ENCODE measurements around the gene TBC1D2B. TPM values are rescaled to one million over a fixed set of nuclear protein-coding genes. Genes with fewer than 3 reads are reported as not detected.

TBC1D2B gene
- total and polyA plus RNA-seq, 5 donors from 2014 or later = 12.2 to 117 (median 17.6) TPM

DNA sequence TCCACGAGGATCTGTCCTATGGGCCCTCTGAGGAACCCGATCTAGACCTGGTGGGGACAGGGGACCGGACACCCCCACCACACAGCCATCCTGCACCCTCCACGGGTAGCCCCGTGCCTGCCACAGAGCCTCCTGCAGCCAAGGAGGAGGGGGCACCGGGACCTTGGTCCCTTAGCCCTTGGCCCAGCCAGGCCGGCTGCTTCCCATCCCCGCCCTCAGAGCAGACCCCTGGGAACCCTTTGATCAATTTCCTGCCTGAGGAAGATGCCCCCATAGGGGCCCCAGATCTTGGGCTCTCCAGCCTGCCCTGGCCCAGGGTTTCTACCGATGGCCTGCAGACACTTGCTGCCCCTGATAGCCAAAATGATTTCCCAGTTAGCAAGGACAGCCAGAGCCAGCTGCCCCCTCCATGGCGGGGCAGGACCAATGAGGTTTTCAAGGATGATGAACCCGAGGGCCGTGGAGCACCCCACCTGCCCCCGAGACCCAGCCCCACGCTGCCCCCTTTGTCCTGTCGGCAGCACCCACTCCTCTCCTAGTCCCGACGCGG lies 91.5 kb downstream of the TBC1D2B start:
- no peak for DNase-seq
- H3K9me3 ChIP-seq (ENCODE audit: control insufficient read depth in 2 of 2, low read length in 2 of 2) = no peaks in the 10 kb centered on the region
- no peak overlapping the region for H3K27ac Mint-ChIP-seq
- H3K27ac ChIP-seq (ENCODE audit: insufficient read depth, low read length, poor library complexity, severe bottlenecking) = no peak overlapping the region
- no peaks in the 10 kb centered on the region for H3K36me3 ChIP-seq (ENCODE audit: control insufficient read depth, insufficient read depth, low read length)
- peaks cover 0 to 2% (median 0%) of the 10 kb centered on the region in 7 donors for H3K9me3 Mint-ChIP-seq
- peaks cover 0 to 18% (median 4%) of the 10 kb centered on the region in 4 donors for H3K4me1 Mint-ChIP-seq
- H3K36me3 Mint-ChIP-seq = no peaks in the 10 kb centered on the region
- no peak overlapping the region for H3K4me3 Mint-ChIP-seq
- no peak overlapping the region for H3K4me3 ChIP-seq (ENCODE audit: low read depth, low read length)
- ATAC-seq (ENCODE audit: low read depth in 2 of 2) = no peak
- peaks cover 12% of the 10 kb centered on the region for H3K4me1 ChIP-seq (ENCODE audit: control insufficient read depth, insufficient read depth, low read length, poor library complexity, severe bottlenecking)
- H3K27me3 ChIP-seq (ENCODE audit: control insufficient read depth, insufficient read depth, low read length) = no peaks in the 10 kb centered on the region
- no peaks in the 10 kb centered on the region for H3K27me3 Mint-ChIP-seq

DNA sequence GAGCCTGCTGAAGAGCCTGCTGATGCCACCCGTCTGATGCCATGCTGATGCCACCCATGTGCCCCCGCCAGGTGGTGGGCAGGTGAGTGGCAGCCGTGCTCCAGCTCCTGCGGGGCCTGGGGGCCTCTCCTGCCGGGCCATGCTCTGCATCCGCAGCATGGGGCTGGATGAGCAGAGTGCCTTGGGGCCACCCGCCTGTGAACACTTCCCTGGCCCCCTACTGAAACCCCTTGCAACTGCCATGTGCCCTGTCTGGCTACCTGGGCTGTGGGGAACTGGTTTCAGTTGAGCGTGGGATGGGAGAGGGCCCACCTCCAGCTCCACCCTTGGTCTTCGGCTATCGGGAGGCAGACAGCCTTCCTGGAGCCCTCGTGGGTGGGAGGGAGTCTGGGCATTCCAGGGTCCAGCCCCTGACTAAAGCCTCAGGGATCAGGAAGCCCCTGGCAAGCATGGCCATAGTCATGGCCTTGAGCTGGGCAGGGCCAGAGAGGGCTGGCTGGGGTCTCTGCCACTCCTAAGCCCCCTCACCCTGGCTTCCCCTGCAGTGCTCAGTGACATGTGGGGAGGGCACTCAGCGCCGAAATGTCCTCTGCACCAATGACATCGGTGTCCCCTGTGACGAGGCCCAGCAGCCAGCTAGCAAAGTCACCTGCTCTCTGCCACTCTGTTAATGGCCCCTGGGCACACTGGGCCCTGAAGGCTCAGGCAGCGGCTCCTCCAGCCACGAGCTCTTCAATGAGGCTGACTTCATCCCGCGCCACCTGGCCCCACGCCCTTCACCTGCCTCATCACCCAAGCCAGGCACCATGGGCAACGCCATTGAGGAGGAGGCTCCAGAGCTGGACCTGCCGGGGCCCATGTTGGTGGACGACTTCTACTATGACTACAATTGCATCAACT lies 92.2 kb downstream of the TBC1D2B start:
- Histone ChIP-seq H3K9me3 (ENCODE audit: control insufficient read depth in 2 of 2, low read length in 2 of 2) (no peaks in the 10 kb centered on the region), H3K36me3 (ENCODE audit: control insufficient read depth, insufficient read depth, low read length) (no peaks in the 10 kb centered on the region), H3K27ac (ENCODE audit: insufficient read depth, low read length, poor library complexity, severe bottlenecking) (no peak overlapping the region), H3K4me1 (ENCODE audit: control insufficient read depth, insufficient read depth, low read length, poor library complexity, severe bottlenecking) (peaks cover 4% of the 10 kb centered on the region), H3K4me3 (ENCODE audit: low read depth, low read length) (no peak overlapping the region), H3K27me3 (ENCODE audit: control insufficient read depth, insufficient read depth, low read length) (no peaks in the 10 kb centered on the region)
- H3K9me3 Mint-ChIP-seq = peaks cover 0 to 2% (median 0%) of the 10 kb centered on the region in 7 donors
- H3K4me3 Mint-ChIP-seq = no peak overlapping the region
- ATAC-seq (ENCODE audit: low read depth in 2 of 2) (no peak), DNase-seq (no peak)
- no peaks in the 10 kb centered on the region for H3K27me3 Mint-ChIP-seq
- H3K36me3 Mint-ChIP-seq = no peaks in the 10 kb centered on the region
- H3K27ac Mint-ChIP-seq = no peak overlapping the region
- peaks cover 0 to 10% (median 3%) of the 10 kb centered on the region in 4 donors for H3K4me1 Mint-ChIP-seq

DNA sequence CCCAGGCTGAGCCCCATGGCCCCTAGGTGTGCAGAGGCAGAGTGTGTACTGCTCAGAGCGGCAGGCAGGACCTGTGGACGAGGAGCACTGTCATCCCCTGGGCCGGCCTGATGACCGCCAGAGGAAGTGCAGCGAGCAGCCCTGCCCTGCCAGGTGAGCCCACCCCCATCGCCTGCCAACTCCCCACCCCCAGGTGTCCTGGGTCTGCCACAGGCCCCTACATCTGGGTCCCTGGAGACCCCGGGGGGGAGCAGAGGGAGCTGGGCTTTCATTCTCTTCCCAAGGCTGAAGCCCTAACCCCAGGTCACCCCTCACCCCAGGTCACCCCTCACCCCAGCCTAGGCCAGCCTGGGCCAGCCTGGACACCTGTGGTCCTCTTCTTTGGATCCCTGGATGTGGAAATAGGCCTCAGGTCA lies 93.1 kb downstream of the TBC1D2B start:
- peaks cover 0 to 8% (median 3%) of the 10 kb centered on the region in 4 donors for H3K4me1 Mint-ChIP-seq
- peaks cover 0 to 2% (median 0%) of the 10 kb centered on the region in 7 donors for H3K9me3 Mint-ChIP-seq
- no peaks in the 10 kb centered on the region for H3K27me3 Mint-ChIP-seq
- no peak overlapping the region for H3K27ac Mint-ChIP-seq
- ATAC-seq (ENCODE audit: low read depth in 2 of 2) (no peak), DNase-seq (no peak)
- no peaks in the 10 kb centered on the region for H3K9me3 ChIP-seq (ENCODE audit: control insufficient read depth in 2 of 2, low read length in 2 of 2)
- H3K27me3 ChIP-seq (ENCODE audit: control insufficient read depth, insufficient read depth, low read length) = no peaks in the 10 kb centered on the region
- H3K4me1 ChIP-seq (ENCODE audit: control insufficient read depth, insufficient read depth, low read length, poor library complexity, severe bottlenecking) = no peaks in the 10 kb centered on the region
- H3K4me3 ChIP-seq (ENCODE audit: low read depth, low read length) = no peak overlapping the region
- H3K4me3 Mint-ChIP-seq = peak overlapping the region in 1 of 4 donors; percentile 16
- no peaks in the 10 kb centered on the region for H3K36me3 ChIP-seq (ENCODE audit: control insufficient read depth, insufficient read depth, low read length)
- no peaks in the 10 kb centered on the region for H3K36me3 Mint-ChIP-seq
- no peak overlapping the region for H3K27ac ChIP-seq (ENCODE audit: insufficient read depth, low read length, poor library complexity, severe bottlenecking)

DNA sequence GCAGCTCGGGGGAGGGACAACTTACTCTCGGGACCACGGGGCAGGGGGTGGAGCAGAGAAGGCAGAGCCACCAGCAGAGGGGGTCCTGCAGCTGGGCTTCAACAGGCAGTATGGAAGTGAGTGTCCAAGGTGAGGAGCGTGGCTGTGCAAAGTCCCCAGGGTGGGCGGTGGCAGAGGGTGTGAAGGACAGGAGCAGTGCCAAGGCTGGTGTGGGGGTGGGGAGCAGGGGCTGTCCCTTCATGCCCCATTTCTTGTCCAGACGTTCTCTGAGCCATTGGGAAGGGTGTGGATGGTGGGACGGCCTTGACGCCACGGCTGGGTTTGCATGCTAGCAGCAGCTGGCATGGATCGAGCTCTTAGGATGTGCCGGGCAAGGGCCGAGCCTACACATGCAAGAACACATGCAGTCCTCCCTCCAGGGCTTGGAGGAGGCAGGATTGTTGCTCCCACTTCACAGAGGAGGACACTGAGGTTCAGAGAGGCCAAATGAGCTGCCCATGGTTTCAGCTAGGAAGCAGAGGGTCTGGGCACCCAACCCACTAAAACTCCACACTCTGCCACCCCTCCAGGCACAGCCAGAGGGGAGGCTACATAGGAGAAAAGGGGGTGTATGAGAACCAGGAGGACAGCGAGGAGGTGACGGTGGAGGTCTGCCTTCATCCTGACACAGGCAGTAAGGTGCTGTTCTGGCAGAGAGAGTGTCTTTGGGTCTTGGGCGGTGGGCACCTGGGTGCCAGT lies 93.6 kb downstream of the TBC1D2B start:
- Histone ChIP-seq H3K4me1 (ENCODE audit: control insufficient read depth, insufficient read depth, low read length, poor library complexity, severe bottlenecking) (no peaks in the 10 kb centered on the region), H3K4me3 (ENCODE audit: low read depth, low read length) (no peak overlapping the region), H3K36me3 (ENCODE audit: control insufficient read depth, insufficient read depth, low read length) (no peaks in the 10 kb centered on the region), H3K27me3 (ENCODE audit: control insufficient read depth, insufficient read depth, low read length) (no peaks in the 10 kb centered on the region), H3K27ac (ENCODE audit: insufficient read depth, low read length, poor library complexity, severe bottlenecking) (no peak overlapping the region), H3K9me3 (ENCODE audit: control insufficient read depth in 2 of 2, low read length in 2 of 2) (no peaks in the 10 kb centered on the region)
- Mint-ChIP-seq H3K27me3 (no peaks in the 10 kb centered on the region), H3K9me3 (peaks cover 0 to under 1% (median 0%) of the 10 kb centered on the region in 7 donors), H3K4me3 (peak overlapping the region in 1 of 4 donors; percentile 16), H3K4me1 (peaks cover 0 to 4% (median under 1%) of the 10 kb centered on the region in 4 donors), H3K27ac (no peak overlapping the region), H3K36me3 (no peaks in the 10 kb centered on the region)
- ATAC-seq (ENCODE audit: low read depth in 2 of 2) = no peak
- DNase-seq = no peak

DNA sequence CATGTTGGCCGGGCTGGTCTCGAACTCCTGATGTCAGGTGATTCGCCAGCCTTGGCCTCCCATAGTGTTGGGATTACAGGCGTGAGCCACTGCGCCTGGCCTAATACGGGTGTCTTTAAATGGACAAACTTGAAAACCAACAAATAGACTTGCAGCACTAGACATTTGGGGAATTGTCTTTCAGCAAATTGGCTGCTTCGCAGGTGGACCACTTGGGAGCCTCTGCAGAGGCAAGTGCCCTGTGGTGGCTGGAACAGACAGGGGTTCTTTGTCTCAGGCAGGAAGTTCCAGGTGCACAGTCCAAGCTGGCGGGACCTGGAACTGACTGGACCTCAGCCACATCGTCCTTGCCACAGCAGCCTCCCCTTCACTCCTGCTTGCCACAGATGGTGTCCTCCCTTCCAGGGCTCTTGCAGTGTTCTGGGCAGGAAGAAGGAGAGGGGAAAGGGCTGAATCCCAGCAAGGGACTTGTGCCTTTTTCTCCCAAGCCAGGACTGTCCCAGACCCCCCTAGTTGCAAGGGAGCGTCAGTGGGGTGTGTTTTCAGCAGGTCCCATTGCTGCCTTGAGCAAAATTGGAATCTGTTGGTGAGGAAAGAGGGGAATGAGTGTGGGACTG lies 94.3 kb downstream of the TBC1D2B start:
- DNase-seq = no peak
- Histone ChIP-seq H3K4me1 (ENCODE audit: control insufficient read depth, insufficient read depth, low read length, poor library complexity, severe bottlenecking) (no peaks in the 10 kb centered on the region), H3K36me3 (ENCODE audit: control insufficient read depth, insufficient read depth, low read length) (no peaks in the 10 kb centered on the region), H3K4me3 (ENCODE audit: low read depth, low read length) (no peak overlapping the region), H3K9me3 (ENCODE audit: control insufficient read depth in 2 of 2, low read length in 2 of 2) (no peaks in the 10 kb centered on the region), H3K27ac (ENCODE audit: insufficient read depth, low read length, poor library complexity, severe bottlenecking) (no peak overlapping the region), H3K27me3 (ENCODE audit: control insufficient read depth, insufficient read depth, low read length) (no peaks in the 10 kb centered on the region)
- no peaks in the 10 kb centered on the region for H3K36me3 Mint-ChIP-seq
- H3K27me3 Mint-ChIP-seq = no peaks in the 10 kb centered on the region
- H3K4me1 Mint-ChIP-seq = peaks cover 0 to 3% (median 0%) of the 10 kb centered on the region in 4 donors
- H3K4me3 Mint-ChIP-seq = no peak overlapping the region
- no peaks in the 10 kb centered on the region for H3K9me3 Mint-ChIP-seq
- ATAC-seq (ENCODE audit: low read depth in 2 of 2) = no peak
- H3K27ac Mint-ChIP-seq = peak overlapping the region in 1 of 3 donors; percentile 4

DNA sequence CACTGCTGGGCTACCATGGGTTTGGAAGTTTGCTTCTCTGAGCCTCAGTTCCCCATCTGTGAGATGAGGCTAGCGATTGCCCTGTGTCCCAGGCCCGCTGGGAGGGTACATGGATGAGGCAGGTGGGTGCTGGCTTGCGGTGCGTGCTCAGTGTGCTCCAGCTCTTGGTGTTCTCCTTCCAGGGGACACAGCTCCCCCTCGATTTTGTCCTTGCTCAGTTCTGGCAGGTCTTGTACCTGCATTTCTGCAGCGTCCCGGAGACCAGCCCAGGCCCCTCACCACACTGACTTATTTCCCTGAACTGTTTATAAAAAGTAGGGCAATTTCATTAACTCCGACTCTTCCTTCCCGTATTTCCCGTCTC lies 95.4 kb downstream of the TBC1D2B start:
- Mint-ChIP-seq H3K4me1 (peaks cover 0 to 3% (median 0%) of the 10 kb centered on the region in 4 donors), H3K36me3 (no peaks in the 10 kb centered on the region), H3K9me3 (no peaks in the 10 kb centered on the region), H3K4me3 (no peak overlapping the region), H3K27me3 (no peaks in the 10 kb centered on the region), H3K27ac (peak overlapping the region in 1 of 3 donors; percentile 60)
- no peak overlapping the region for H3K4me3 ChIP-seq (ENCODE audit: low read depth, low read length)
- H3K27me3 ChIP-seq (ENCODE audit: control insufficient read depth, insufficient read depth, low read length) = no peaks in the 10 kb centered on the region
- ATAC-seq (ENCODE audit: low read depth in 2 of 2) = no peak
- H3K36me3 ChIP-seq (ENCODE audit: control insufficient read depth, insufficient read depth, low read length) = no peaks in the 10 kb centered on the region
- no peaks in the 10 kb centered on the region for H3K4me1 ChIP-seq (ENCODE audit: control insufficient read depth, insufficient read depth, low read length, poor library complexity, severe bottlenecking)
- H3K27ac ChIP-seq (ENCODE audit: insufficient read depth, low read length, poor library complexity, severe bottlenecking) = no peak overlapping the region
- DNase-seq = no peak
- no peaks in the 10 kb centered on the region for H3K9me3 ChIP-seq (ENCODE audit: control insufficient read depth in 2 of 2, low read length in 2 of 2)

DNA sequence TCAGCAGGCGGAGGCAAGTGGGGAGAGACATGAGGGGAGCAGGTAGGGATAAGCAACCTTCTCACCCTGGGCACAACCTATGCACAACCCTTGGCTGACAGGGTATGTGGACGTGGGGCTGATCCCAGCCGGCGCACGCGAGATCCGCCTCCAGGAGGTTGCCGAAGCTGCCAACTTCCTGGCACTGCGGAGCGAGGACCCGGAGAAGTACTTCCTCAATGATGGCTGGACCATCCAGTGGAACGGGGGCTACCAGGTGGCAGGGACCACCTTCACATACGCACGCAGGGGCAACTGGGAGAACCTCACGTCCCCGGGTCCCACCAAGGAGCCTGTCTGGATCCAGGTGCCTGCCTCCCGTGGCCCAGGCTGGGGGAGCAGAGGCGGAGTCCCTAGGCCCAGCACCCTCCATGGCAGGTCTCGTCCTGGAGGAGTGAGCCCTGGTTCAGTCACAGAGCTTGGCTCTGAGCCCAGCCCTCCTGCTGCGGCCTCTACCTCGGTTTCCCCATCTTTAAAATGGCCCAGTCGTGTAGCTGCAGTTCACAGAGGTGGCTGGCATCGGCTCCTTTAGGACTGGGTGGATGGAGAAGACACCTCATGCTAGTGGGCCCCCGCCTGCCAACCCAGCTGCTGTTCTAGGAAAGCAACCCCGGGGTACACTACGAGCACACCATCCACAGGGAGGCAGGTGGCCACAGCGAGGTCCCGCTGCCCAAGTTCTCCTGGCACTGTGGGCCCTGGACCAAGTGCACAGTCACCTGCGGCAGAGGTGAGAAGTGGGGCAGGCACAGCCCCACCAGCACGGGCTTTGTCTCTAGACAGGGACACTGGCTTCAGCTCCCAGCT lies 96.0 kb downstream of the TBC1D2B start:
- H3K4me3 Mint-ChIP-seq = no peak overlapping the region
- H3K4me1 Mint-ChIP-seq = peaks cover 0 to 3% (median 0%) of the 10 kb centered on the region in 4 donors

More for the DNA sequence above, 96.0 kb downstream of the TBC1D2B start:
- DNase-seq (no peak), ATAC-seq (ENCODE audit: low read depth in 2 of 2) (no peak)
- Histone ChIP-seq H3K27me3 (ENCODE audit: control insufficient read depth, insufficient read depth, low read length) (no peaks in the 10 kb centered on the region), H3K4me1 (ENCODE audit: control insufficient read depth, insufficient read depth, low read length, poor library complexity, severe bottlenecking) (no peaks in the 10 kb centered on the region), H3K27ac (ENCODE audit: insufficient read depth, low read length, poor library complexity, severe bottlenecking) (no peak overlapping the region), H3K9me3 (ENCODE audit: control insufficient read depth in 2 of 2, low read length in 2 of 2) (no peaks in the 10 kb centered on the region), H3K4me3 (ENCODE audit: low read depth, low read length) (no peak overlapping the region), H3K36me3 (ENCODE audit: control insufficient read depth, insufficient read depth, low read length) (no peaks in the 10 kb centered on the region)
- Mint-ChIP-seq H3K9me3 (no peaks in the 10 kb centered on the region), H3K27me3 (no peaks in the 10 kb centered on the region), H3K27ac (no peak overlapping the region), H3K36me3 (no peaks in the 10 kb centered on the region)

All from CD4-positive, CD25-positive, alpha-beta regulatory T cell (primary cell).